DOHH2 (cell line): ENCODE results near the gene DDX46.
A peak's percentile ranks its signal among the peaks of the same experiment; 100 is the strongest.

ENCODE experiments used
- H3F3A ChIP-seq: fragments of 200-600 bp; sonication (generic), shearing (Covaris generic); 2 replicates; pipeline ENCODE4 v1.6.0; 2016; ENCODE audit warnings: antibody characterized with exemption, mild to moderate bottlenecking; ENCODE audit not compliant: control insufficient read depth, insufficient read depth
- H3K27ac ChIP-seq: fragments of 200-600 bp; sonication (generic); 2 replicates; pipeline ENCODE4 v1.5.1; 2014; ENCODE audit warnings: low read depth, mild to moderate bottlenecking, low read length, moderate library complexity
- H3K27me3 ChIP-seq: fragments of 200-600 bp; sonication (generic); 2 replicates; pipeline ENCODE4 v1.6.1; 2014; ENCODE audit warnings: mild to moderate bottlenecking, low read length, mixed read lengths; ENCODE audit not compliant: control insufficient read depth
- H3K36me3 ChIP-seq: fragments of 200-600 bp; sonication (generic); 2 replicates; pipeline ENCODE4 v1.6.1; 2014; ENCODE audit warnings: mild to moderate bottlenecking, low read length, moderate library complexity, mixed read lengths; ENCODE audit not compliant: control insufficient read depth
- H3K4me1 ChIP-seq: fragments of 200-600 bp; sonication (generic); 2 replicates; pipeline ENCODE4 v1.6.1; 2014; ENCODE audit warnings: mild to moderate bottlenecking, low read length, mixed read lengths; ENCODE audit not compliant: control insufficient read depth
- H3K4me2 ChIP-seq: fragments of 200-600 bp; sonication (generic); 2 replicates; pipeline ENCODE4 v1.6.0; 2014; ENCODE audit warnings: mild to moderate bottlenecking, low read length, moderate library complexity
- H3K4me3 ChIP-seq: fragments of 200-600 bp; sonication (generic); 2 replicates; pipeline ENCODE4 v1.5.1; 2014; ENCODE audit warnings: mild to moderate bottlenecking, low read length, mixed read lengths
- H3K79me2 ChIP-seq: fragments of 200-600 bp; sonication (generic); 2 replicates; pipeline ENCODE4 v1.6.1; 2014; ENCODE audit warnings: mild to moderate bottlenecking, low read length, mixed read lengths; ENCODE audit not compliant: control insufficient read depth
- H3K9me2 ChIP-seq: fragments of 200-600 bp; sonication (generic); replicated peaks from 2 replicates; pipeline ENCODE4 v1.6.1; 2014; ENCODE audit warnings: mild to moderate bottlenecking, low read length, mixed read lengths; ENCODE audit not compliant: control insufficient read depth
- H3K9me3 ChIP-seq: fragments of 200-600 bp; sonication (generic); 2 replicates; pipeline ENCODE4 v1.6.1; 2014; ENCODE audit warnings: antibody characterized with exemption, low read length, mixed read lengths; ENCODE audit not compliant: control insufficient read depth, insufficient read depth
- H4K20me1 ChIP-seq: fragments of 200-600 bp; sonication (generic); 2 replicates; pipeline ENCODE4 v1.6.0; 2014; ENCODE audit warnings: low read depth, mild to moderate bottlenecking, antibody characterized with exemption, low read length, moderate library complexity; ENCODE audit not compliant: control insufficient read depth, insufficient read depth
- CTCF ChIP-seq: fragments of 200-600 bp; sonication (generic); IDR thresholded peaks from one replicate; pipeline ENCODE4 v1.5.1; 2014; ENCODE audit warnings: antibody characterized with exemption, mild to moderate bottlenecking, low read depth, low read length; ENCODE audit not compliant: poor library complexity, severe bottlenecking
- EZH2phosphoT487 ChIP-seq: fragments of 200-600 bp; sonication (generic); IDR thresholded peaks from 2 replicates; pipeline ENCODE4 v1.6.1; 2017; ENCODE audit warnings: borderline replicate concordance, mild to moderate bottlenecking, antibody characterized with exemption, low read length, moderate library complexity, mixed read lengths

DDX46 gene

GRCh38 chr5:134873494-134873893 is 114.9 kb downstream of the DDX46 start:
- TF ChIP-seq EZH2phosphoT487 (no peak), CTCF (no peak)
- H3K27ac ChIP-seq: peak overlapping the region; percentile 58

GRCh38 chr5:134873987-134874830 is 115.6 kb downstream of the DDX46 start, which contains the start of gene TXNDC15:
TSS of gene TXNDC15 (plus strand) at chr5:134874371. CDS start at chr5:134874428, 57 bp downstream.
- H3K36me3 ChIP-seq: peaks cover 23% of the 10 kb centered on the region
- peak within 1 kb of the TSS; percentile 58 for H3K27ac ChIP-seq
- peaks cover 45% of the 10 kb centered on the region for H3K79me2 ChIP-seq
- no peaks in the 10 kb centered on the region for H4K20me1 ChIP-seq
- peak within 1 kb of the TSS; percentile 91 for H3K4me3 ChIP-seq
- peak within 1 kb of the TSS; percentile 94 for H3K4me2 ChIP-seq
- H3K4me1 ChIP-seq: peaks cover 32% of the 10 kb centered on the region
- peaks cover 9% of the 10 kb centered on the region for H3F3A ChIP-seq
- no peaks in the 10 kb centered on the region for H3K9me3 ChIP-seq
- no peak for TF ChIP-seq EZH2phosphoT487
- no peak for TF ChIP-seq CTCF
- no peaks in the 10 kb centered on the region for H3K27me3 ChIP-seq
- H3K9me2 ChIP-seq: no peaks in the 10 kb centered on the region

More at GRCh38 chr5:134873494-134873893, 114.9 kb downstream of the DDX46 start:
- H3K4me1 ChIP-seq: peaks cover 32% of the 10 kb centered on the region
- peaks cover 38% of the 10 kb centered on the region for H3K79me2 ChIP-seq
- H3K9me2 ChIP-seq: no peaks in the 10 kb centered on the region
- H3K36me3 ChIP-seq: peaks cover 23% of the 10 kb centered on the region
- H3K9me3 ChIP-seq: no peaks in the 10 kb centered on the region
- H4K20me1 ChIP-seq: no peaks in the 10 kb centered on the region
- peak overlapping the region; percentile 94 for H3K4me2 ChIP-seq
- H3K4me3 ChIP-seq: peak overlapping the region; percentile 91
- H3K27me3 ChIP-seq: no peaks in the 10 kb centered on the region
- H3F3A ChIP-seq: peaks cover 9% of the 10 kb centered on the region

- Histone ChIP-seq H3K79me2 (peaks cover 54% of the 10 kb centered on the region), H4K20me1 (no peaks in the 10 kb centered on the region), H3K27ac (peak overlapping the region; percentile 58), H3K9me2 (no peaks in the 10 kb centered on the region), H3K4me2 (peak overlapping the region; percentile 94), H3K4me1 (peaks cover 32% of the 10 kb centered on the region), H3K4me3 (peak overlapping the region; percentile 91), H3K9me3 (no peaks in the 10 kb centered on the region), H3K27me3 (no peaks in the 10 kb centered on the region), H3K36me3 (peaks cover 23% of the 10 kb centered on the region), H3F3A (peaks cover 4% of the 10 kb centered on the region; the same call in 1 of the 2 replicates)
- TF ChIP-seq EZH2phosphoT487 (no peak), CTCF (no peak)
Observed at GRCh38 chr5:134874831-134875655, 116.5 kb downstream of the DDX46 start.
